Glutamatergic neuron (in vitro differentiated cells): ENCODE measurements around the gene BBS12. TPM values are rescaled to one million over a fixed set of nuclear protein-coding genes. Genes with fewer than 3 reads are reported as not detected.
A peak's percentile ranks its signal among the peaks of the same experiment; 100 is the strongest.

Source experiments
- DNase-seq: peaks from one replicate; pipeline ENCODE4 v3.0.0; 2022
- H3K27ac Mint-ChIP-seq: one replicate; pipeline ENCODE4 v1.8.0; 2020; ENCODE audit warnings: mild to moderate bottlenecking, mixed read lengths, inconsistent platforms; ENCODE audit not compliant: unreplicated experiment
- H3K27me3 Mint-ChIP-seq: one replicate; pipeline ENCODE4 v1.8.0; 2020; ENCODE audit warnings: mild to moderate bottlenecking, moderate library complexity, mixed read lengths, inconsistent platforms; ENCODE audit not compliant: unreplicated experiment
- H3K36me3 Mint-ChIP-seq: one replicate; pipeline ENCODE4 v1.8.0; 2020; ENCODE audit warnings: mild to moderate bottlenecking, mixed read lengths, inconsistent platforms; ENCODE audit not compliant: unreplicated experiment
- H3K4me1 Mint-ChIP-seq: one replicate; pipeline ENCODE4 v1.8.0; 2020; ENCODE audit warnings: mild to moderate bottlenecking, low read depth, mixed read lengths, inconsistent platforms; ENCODE audit not compliant: unreplicated experiment
- H3K4me3 Mint-ChIP-seq: one replicate; pipeline ENCODE4 v1.8.0; 2020; ENCODE audit warnings: mild to moderate bottlenecking, mixed read lengths, inconsistent platforms; ENCODE audit not compliant: unreplicated experiment
- H3K9me3 Mint-ChIP-seq: one replicate; pipeline ENCODE4 v1.8.0; 2020; ENCODE audit warnings: mild to moderate bottlenecking, moderate library complexity, mixed read lengths, inconsistent platforms; ENCODE audit not compliant: unreplicated experiment
- CTCF ChIP-seq: fragments of 200-600 bp; sonication (generic); IDR thresholded peaks from one replicate; pipeline ENCODE4 v1.5.0; 2021; ENCODE audit not compliant: partially characterized antibody, unreplicated experiment
- long read RNA-seq: library from polyadenylated mRNA; unstranded; transcript quantifications from one replicate; pipeline ENCODE4 v2.0.0, GENCODE V29; 2020; ENCODE audit not compliant: unreplicated experiment
- total RNA-seq: library from RNA; stranded (reverse); fragmentation: NEBNext Ultra II Directional; extraction: Animal tissue kit (Norgen Biotek cat#: 25700); gene quantifications from one replicate; pipeline ENCODE4 v1.2.1, GENCODE V29; 2021; ENCODE audit not compliant: unreplicated experiment

Gene BBS12
- total RNA-seq: 2.8 TPM
- long read RNA-seq, partial matches to known transcripts: 0 of 4 reads
- long read RNA-seq, other reads (novel, unspliced or antisense): 0 of 4 reads

- Mint-ChIP-seq H3K9me3 (peaks cover 9% of the 10 kb centered on the region), H3K4me1 (peaks cover 20% of the 10 kb centered on the region)
Observed at GRCh38 chr4:122732329-122733026, at the start of gene BBS12. Gene BBS12, plus strand, starts transcription at chr4:122732704. Its CDS starts 9,189 bp downstream, at chr4:122741893.

DNA sequence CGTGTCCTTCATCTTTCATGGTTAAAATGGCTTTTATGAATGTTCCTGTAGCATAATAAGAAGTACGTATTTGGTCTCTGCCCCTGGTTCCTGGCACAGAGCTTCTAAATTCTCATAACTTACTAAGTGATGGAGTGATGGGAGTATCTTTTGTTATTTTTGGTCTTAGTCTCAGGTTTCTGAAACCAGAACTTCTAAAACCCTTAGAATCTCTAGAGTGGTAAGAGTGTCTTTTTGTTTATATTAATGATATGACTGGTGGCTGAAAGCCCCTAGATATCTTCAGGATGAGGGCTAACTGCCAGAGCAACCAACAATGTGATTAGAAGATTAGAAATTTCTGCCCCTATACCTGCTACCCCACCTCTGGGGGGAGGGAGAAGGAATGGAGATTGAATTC lies 45.8 kb upstream of the BBS12 start:
- Mint-ChIP-seq H3K4me1 (no peaks in the 10 kb centered on the region), H3K27me3 (no peaks in the 10 kb centered on the region), H3K27ac (no peak overlapping the region), H3K36me3 (no peaks in the 10 kb centered on the region), H3K9me3 (peaks cover 4% of the 10 kb centered on the region), H3K4me3 (no peak overlapping the region)
- DNase-seq: no peak
- no peak for TF ChIP-seq CTCF

More at GRCh38 chr4:122732329-122733026, at the start of gene BBS12:
- Mint-ChIP-seq H3K36me3 (no peaks in the 10 kb centered on the region), H3K27me3 (peaks cover 4% of the 10 kb centered on the region), H3K4me3 (peak within 1 kb of the TSS; percentile 97), H3K27ac (peak within 1 kb of the TSS; percentile 92)
- TF ChIP-seq CTCF: no peak
- peak; percentile 98 for DNase-seq

DNA sequence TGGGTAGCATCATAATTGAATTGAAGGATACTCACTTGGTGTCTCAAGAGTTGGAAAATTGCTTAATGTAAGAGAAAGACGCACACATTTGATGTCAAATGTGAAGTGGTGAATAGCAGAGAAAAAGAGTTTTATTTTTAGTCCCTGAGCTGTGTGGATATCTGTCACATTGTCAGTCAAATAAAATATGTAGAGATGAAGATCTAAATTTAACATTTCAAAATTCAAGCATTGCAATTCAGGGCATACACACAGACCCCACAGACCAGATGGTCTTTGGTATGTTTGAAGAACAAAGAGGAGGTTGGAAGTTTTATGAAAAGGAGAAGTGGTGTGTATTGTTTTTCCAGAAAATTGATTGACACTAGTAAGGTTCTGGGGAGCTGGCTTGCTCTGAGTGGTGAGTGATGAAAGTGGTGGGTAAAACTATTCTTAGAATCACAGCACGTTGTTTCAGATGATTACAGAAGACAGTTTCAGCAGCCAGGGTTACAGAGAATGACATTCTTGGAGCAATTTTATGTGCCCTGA lies 44.9 kb upstream of the BBS12 start:
- no peaks in the 10 kb centered on the region for H3K27me3 Mint-ChIP-seq
- no peak for DNase-seq
- TF ChIP-seq CTCF: no peak
- no peak overlapping the region for H3K27ac Mint-ChIP-seq
- no peaks in the 10 kb centered on the region for H3K9me3 Mint-ChIP-seq
- H3K36me3 Mint-ChIP-seq: no peaks in the 10 kb centered on the region
- H3K4me3 Mint-ChIP-seq: no peak overlapping the region
- H3K4me1 Mint-ChIP-seq: no peaks in the 10 kb centered on the region

DNA sequence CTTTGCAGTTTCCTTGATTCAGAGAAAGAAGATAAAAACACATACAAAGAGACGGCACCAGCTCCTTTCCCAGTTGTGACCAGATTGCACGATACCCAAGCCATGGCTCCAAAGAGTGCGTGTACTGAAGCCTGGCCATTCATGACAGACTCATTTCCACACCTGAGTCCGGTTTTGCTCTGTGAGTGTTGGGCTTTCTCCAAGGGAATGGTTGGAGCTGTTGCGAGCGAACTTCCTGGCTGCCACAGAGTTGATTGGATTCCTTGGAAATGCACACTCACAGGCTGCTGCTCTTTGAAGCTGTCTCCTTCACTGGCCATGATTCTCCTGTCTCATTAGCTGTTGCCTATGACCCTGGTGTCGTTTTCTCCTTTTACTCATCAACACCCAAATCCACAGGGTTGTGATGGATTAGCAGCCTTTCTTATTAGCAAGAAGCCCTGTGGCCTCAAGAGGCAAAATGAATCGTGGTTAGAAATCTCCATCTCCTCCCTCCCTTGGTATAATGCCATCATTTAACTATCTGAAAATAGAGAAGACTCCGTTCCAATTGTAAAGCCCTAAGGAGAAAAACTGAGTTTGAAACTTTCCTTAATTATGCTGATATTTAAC lies 43.9 kb upstream of the BBS12 start:
- Mint-ChIP-seq H3K4me3 (no peak overlapping the region), H3K27ac (no peak overlapping the region), H3K4me1 (no peaks in the 10 kb centered on the region), H3K9me3 (no peaks in the 10 kb centered on the region), H3K36me3 (no peaks in the 10 kb centered on the region), H3K27me3 (no peaks in the 10 kb centered on the region)
- TF ChIP-seq CTCF: no peak
- no peak for DNase-seq

- no peak for TF ChIP-seq CTCF
- Mint-ChIP-seq H3K27me3 (no peaks in the 10 kb centered on the region), H3K4me3 (no peak overlapping the region), H3K4me1 (no peaks in the 10 kb centered on the region), H3K27ac (no peak overlapping the region), H3K9me3 (no peaks in the 10 kb centered on the region), H3K36me3 (no peaks in the 10 kb centered on the region)
- DNase-seq: no peak
Observed at GRCh38 chr4:122689972-122690371, 42.5 kb upstream of the BBS12 start.
